HCT116 (cell line): ENCODE measurements around the gene SNED1. TPM values are rescaled to one million over a fixed set of nuclear protein-coding genes. Genes with fewer than 3 reads are reported as not detected.

Source experiments
- ATAC-seq: fragments of 200-7000 bp; cut with Tn5 transposase; 2 replicates; pipeline ENCODE4 v1.9.1; 2020; ENCODE audit warnings: mild to moderate bottlenecking, moderate library complexity
- BruUV-seq: library from RNA; stranded (reverse); fragments of 400-500 nt; replicated peaks from 2 replicates; lab custom pipeline; 2021; lab: Mats Ljungman, UMichigan
- CTCF ChIA-PET: fragments of 300-600 bp; sonication (Branson Sonifier 250); formaldehyde crosslinking; loops from one replicate; lab custom pipeline; 2021; ENCODE audit warnings: antibody characterized with exemption; lab: Charles Lee
- POLR2A ChIA-PET: fragments of 300-600, 350-600 bp; sonication (Branson Sonifier 250); formaldehyde crosslinking; loops from one replicate; lab custom pipeline; 2021; ENCODE audit warnings: antibody characterized with exemption; lab: Charles Lee
- RAD21 ChIA-PET, 2 experiments: fragments of 300-600 bp; sonication (Branson Sonifier 250); formaldehyde crosslinking; loops; one replicate each; lab custom pipeline; 2023; ENCODE audit warnings: low total read pairs in 2 of 2; ENCODE audit not compliant: uncharacterized antibody in 2 of 2, unreplicated experiment in 2 of 2, low non-redundant PET in 1 of 2; lab: Charles Lee
- DNase-seq: peaks from one replicate; pipeline ENCODE4 v3.0.0-alpha.2; 2010; ENCODE audit warnings: low read depth, low spot score
- H2AFZ ChIP-seq: fragments of 200-600 bp; shearing (Covaris generic), sonication (generic); 2 replicates; pipeline ENCODE4 v1.6.1; 2017; ENCODE audit warnings: low read depth, mixed run types, mixed read lengths, antibody characterized with exemption, low read length; ENCODE audit not compliant: poor library complexity, severe bottlenecking
- H3K27ac ChIP-seq: 2 replicates; pipeline ENCODE4 v1.5.1; 2012; ENCODE audit warnings: low read depth, low read length
- H3K27me3 ChIP-seq: fragments of 200-600 bp; sonication (generic); 2 replicates; pipeline ENCODE4 v1.6.1; 2016; ENCODE audit warnings: mixed run types, low read length, mixed read lengths; ENCODE audit not compliant: insufficient read depth
- H3K36me3 ChIP-seq, 2 experiments: fragments of 200-500 bp in 1 of 2; fragments of 200-600 bp in 1 of 2; sonication (Bioruptor generic) in 1 of 2; sonication (generic) in 1 of 2; 2 replicates each; pipeline versions ENCODE4 v1.5.1 to v1.6.1; 2014 to 2016; ENCODE audit warnings: low read length in 2 of 2, inconsistent platforms in 1 of 2, mixed read lengths in 1 of 2, mixed run types in 1 of 2; ENCODE audit not compliant: insufficient read depth in 2 of 2, control insufficient read depth in 1 of 2
- H3K4me1 ChIP-seq, 2 experiments: fragments of 200-600 bp in 1 of 2; sonication (generic) in 1 of 2; 2 replicates each; pipeline versions ENCODE4 v1.5.1 to v1.6.1; 2012 to 2017; ENCODE audit warnings: low read length in 2 of 2, inconsistent platforms in 1 of 2, mild to moderate bottlenecking in 1 of 2, mixed read lengths in 1 of 2, mixed run types in 1 of 2, moderate library complexity in 1 of 2; ENCODE audit not compliant: insufficient read depth in 2 of 2, control insufficient read depth in 1 of 2
- H3K4me2 ChIP-seq: fragments of 200-600 bp; sonication (generic); 2 replicates; pipeline ENCODE4 v1.6.1; 2017; ENCODE audit warnings: mixed run types, low read length, mixed read lengths
- H3K4me3 ChIP-seq, 2 experiments: fragments of 200-600 bp in 1 of 2; sonication (generic) in 1 of 2; replicated peaks in 1 of 2; 2 replicates each; pipeline ENCODE4 v1.5.1; 2011 to 2016; ENCODE audit warnings: low read length in 2 of 2, control low read depth in 1 of 2, low read depth in 1 of 2, mild to moderate bottlenecking in 1 of 2, mixed read lengths in 1 of 2, mixed run types in 1 of 2
- H3K79me2 ChIP-seq: fragments of 200-600 bp; sonication (generic); 2 replicates; pipeline ENCODE4 v1.6.1; 2017; ENCODE audit warnings: mild to moderate bottlenecking, mixed run types, low read length, moderate library complexity, mixed read lengths; ENCODE audit not compliant: insufficient read depth
- H3K9ac ChIP-seq: fragments of 200-600 bp; sonication (generic); 2 replicates; pipeline ENCODE4 v1.6.1; 2016; ENCODE audit warnings: low read length, mixed read lengths
- H3K9me2 ChIP-seq: fragments of 200-600 bp; sonication (generic), shearing (Covaris generic); 2 replicates; pipeline ENCODE4 v1.6.1; 2017; ENCODE audit warnings: mixed run types, mild to moderate bottlenecking, moderate library complexity; ENCODE audit not compliant: insufficient read depth
- H3K9me3 ChIP-seq, 2 experiments: fragments of 200-500 bp in 1 of 2; fragments of 200-600 bp in 1 of 2; sonication (Bioruptor generic) in 1 of 2; sonication (generic) in 1 of 2; 2 replicates each; pipeline ENCODE4 v1.6.1; 2014 to 2017; ENCODE audit warnings: low read length in 2 of 2, mixed read lengths in 2 of 2, inconsistent platforms in 1 of 2, low read depth in 1 of 2, mild to moderate bottlenecking in 1 of 2, mixed run types in 1 of 2, moderate library complexity in 1 of 2; ENCODE audit not compliant: control insufficient read depth in 1 of 2, insufficient read depth in 1 of 2
- H4K20me1 ChIP-seq: fragments of 200-600 bp; sonication (generic), shearing (Covaris generic); 2 replicates; pipeline ENCODE4 v1.6.1; 2017; ENCODE audit warnings: mixed run types, mild to moderate bottlenecking, moderate library complexity; ENCODE audit not compliant: insufficient read depth
- CBX3 ChIP-seq: IDR thresholded peaks from 2 replicates; pipeline ENCODE4 v1.6.1; 2012; ENCODE audit warnings: low read depth
- CEBPB ChIP-seq: IDR thresholded peaks from 2 replicates; pipeline ENCODE4 v1.6.1; 2012; ENCODE audit warnings: low read depth
- EGR1 ChIP-seq: IDR thresholded peaks from 2 replicates; pipeline ENCODE4 v1.6.1; 2012; ENCODE audit warnings: low read depth
- ELF1 ChIP-seq: IDR thresholded peaks from 2 replicates; pipeline ENCODE4 v1.6.1; 2012; ENCODE audit warnings: low read depth, borderline replicate concordance
- EZH2 ChIP-seq: fragments of 200-600 bp; sonication (generic); IDR thresholded peaks from 2 replicates; pipeline ENCODE4 v1.6.1; 2017; ENCODE audit warnings: antibody characterized with exemption, mixed run types
- EZH2phosphoT487 ChIP-seq: fragments of 200-600 bp; IDR thresholded peaks from 2 replicates; pipeline ENCODE4 v1.6.1; 2018; ENCODE audit warnings: antibody characterized with exemption, borderline replicate concordance
- FOSL1 ChIP-seq: IDR thresholded peaks from 2 replicates; pipeline ENCODE4 v1.6.1; 2012; ENCODE audit warnings: low read depth
- POLR2AphosphoS5 ChIP-seq: IDR thresholded peaks from 2 replicates; pipeline ENCODE4 v1.6.1; 2011; ENCODE audit warnings: mild to moderate bottlenecking, low read depth, low read length, moderate library complexity
- SIN3A ChIP-seq: IDR thresholded peaks from 2 replicates; pipeline ENCODE4 v1.6.1; 2012; ENCODE audit warnings: low read depth
- SP1 ChIP-seq: IDR thresholded peaks from 2 replicates; pipeline ENCODE4 v1.6.1; 2012; ENCODE audit warnings: low read depth
- SRF ChIP-seq: IDR thresholded peaks from 2 replicates; pipeline ENCODE4 v1.6.1; 2012; ENCODE audit warnings: low read depth
- YY1 ChIP-seq: IDR thresholded peaks from 2 replicates; pipeline ENCODE4 v1.6.1; 2011; ENCODE audit warnings: low read length, low read depth, moderate library complexity, mild to moderate bottlenecking; ENCODE audit not compliant: insufficient replicate concordance; ENCODE audit errors: extremely low read depth
- ZFX ChIP-seq: fragments of 450-650 bp; IDR thresholded peaks from 2 replicates; pipeline ENCODE4 v1.6.1; 2017
- ZNF274 ChIP-seq: fragments of 200-500 bp; sonication (Bioruptor generic); IDR thresholded peaks from 2 replicates; pipeline ENCODE4 v1.6.1; 2014; ENCODE audit warnings: mild to moderate bottlenecking, low read depth, low read length, inconsistent platforms
- intact Hi-C: fragments of 100-400 bp; cut with micrococcal nuclease; formaldehyde crosslinking; loops from 2 replicates; pipeline ENCODE4 v1.10.0; 2022
- total RNA-seq: library from RNA; stranded (reverse); gene quantifications from one replicate; pipeline ENCODE4 v1.2.1, GENCODE V29; 2021; ENCODE audit not compliant: unreplicated experiment
- TF ChIP-seq, protein P1 (sequence below), 3 experiments: fragments of 200-600 bp in 1 of 3; sonication (generic) in 1 of 3; IDR thresholded peaks in 2 of 3; conservative IDR thresholded peaks in 1 of 3; 2 replicates each; pipeline ENCODE4 v1.5.1; 2012 to 2017; ENCODE audit warnings: low read depth in 2 of 3, low read length in 2 of 3, antibody characterized with exemption in 1 of 3, borderline replicate concordance in 1 of 3, control low read depth in 1 of 3, mild to moderate bottlenecking in 1 of 3, mixed read lengths in 1 of 3, mixed run types in 1 of 3, moderate library complexity in 1 of 3; ENCODE audit not compliant: insufficient read depth in 1 of 3
- TF ChIP-seq, protein P2 (sequence below): IDR thresholded peaks from 2 replicates; pipeline ENCODE4 v1.6.1; 2012
- TF ChIP-seq, protein P3 (sequence below): IDR thresholded peaks from 2 replicates; pipeline ENCODE4 v1.6.1; 2012

SNED1 gene
- total RNA-seq, 1 experiment from 2014 or later: 9.6 TPM

DNA sequence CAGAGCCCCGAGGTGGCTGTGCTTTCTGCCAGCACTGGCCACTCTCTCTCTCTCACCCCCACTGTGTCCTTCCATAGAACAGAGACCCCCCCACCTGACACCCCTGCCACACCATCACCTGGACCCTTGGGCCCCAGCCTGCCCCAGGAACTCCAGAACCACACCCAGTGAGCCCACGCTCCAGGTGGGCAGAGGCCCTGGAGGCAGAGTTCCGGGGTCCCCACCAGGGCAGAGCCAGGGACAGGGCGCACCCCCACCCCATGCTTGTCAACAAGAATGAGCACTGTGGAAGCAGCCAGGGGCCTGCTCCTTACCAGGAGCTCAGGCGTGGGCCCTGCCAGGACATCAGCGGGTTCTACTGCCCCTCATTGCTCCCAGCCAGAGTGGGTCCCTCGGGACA, 136.3 kb downstream of the SNED1 start:
- H3K9me3 ChIP-seq: no peaks in the 10 kb centered on the region
- no peaks in the 10 kb centered on the region for H3K79me2 ChIP-seq
- no peak overlapping the region for H3K4me2 ChIP-seq
- no peaks in the 10 kb centered on the region for H3K4me1 ChIP-seq
- POLR2A ChIA-PET: no interaction called here
- H3K27ac ChIP-seq: no peak overlapping the region
- no peak overlapping the region for H3K9ac ChIP-seq
- no TSS peak for BruUV-seq
- RAD21 ChIA-PET: no interaction called here
- TF ChIP-seq POLR2AphosphoS5 (no peak), CEBPB (no peak), EZH2phosphoT487 (no peak), SRF (no peak), ZFX (no peak), EZH2 (no peak), ZNF274 (no peak), SP1 (no peak)
- CTCF ChIA-PET: no interaction called here
- no peak overlapping the region for H3K4me3 ChIP-seq
- DNase-seq: no peak
- H3K9me2 ChIP-seq: no peaks in the 10 kb centered on the region
- intact Hi-C loops: no loop called here
- no peaks in the 10 kb centered on the region for H3K27me3 ChIP-seq
- no peak for ATAC-seq
- H3K36me3 ChIP-seq: peaks cover 2 to 3% of the 10 kb centered on the region in 2 experiments; a peak in 3 of 4 replicates
- no peaks in the 10 kb centered on the region for H4K20me1 ChIP-seq
- no peak overlapping the region for H2AFZ ChIP-seq

DNA sequence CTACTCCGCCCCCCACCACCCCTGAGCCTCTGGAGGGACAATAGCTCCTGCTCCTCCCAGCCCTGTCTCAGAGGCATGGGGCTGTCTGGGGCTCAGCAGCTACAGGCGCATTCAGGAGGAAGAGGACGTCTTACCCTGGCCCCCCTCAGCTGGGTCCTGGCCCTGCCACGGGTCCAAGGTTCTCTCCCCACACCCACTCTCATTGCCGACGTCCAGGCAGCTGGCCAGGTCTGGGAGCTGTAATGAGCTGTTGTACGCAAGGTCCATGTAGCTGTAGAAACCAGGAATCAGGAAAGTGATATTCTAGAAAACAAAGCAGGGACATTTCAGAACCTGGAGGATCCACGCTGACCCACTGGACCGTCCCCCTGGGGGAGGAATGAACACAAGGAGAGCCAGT, 137.3 kb downstream of the SNED1 start:
- H3K9ac ChIP-seq: no peak overlapping the region
- RAD21 ChIA-PET: no interaction called here
- no TSS peak for BruUV-seq
- H3K36me3 ChIP-seq: peaks cover 3 to 6% of the 10 kb centered on the region in 2 experiments; a peak in 3 of 4 replicates
- DNase-seq (no peak), ATAC-seq (no peak)
- no peak overlapping the region for H2AFZ ChIP-seq
- H3K79me2 ChIP-seq: no peaks in the 10 kb centered on the region
- H3K27me3 ChIP-seq: no peaks in the 10 kb centered on the region
- no peaks in the 10 kb centered on the region for H3K9me2 ChIP-seq
- intact Hi-C loops: no loop called here
- CTCF ChIA-PET: no interaction called here
- H3K4me3 ChIP-seq: no peak overlapping the region
- no peaks in the 10 kb centered on the region for H3K9me3 ChIP-seq
- no peaks in the 10 kb centered on the region for H3K4me1 ChIP-seq
- H3K27ac ChIP-seq: no peak overlapping the region
- no peaks in the 10 kb centered on the region for H4K20me1 ChIP-seq
- POLR2A ChIA-PET: no interaction called here
- H3K4me2 ChIP-seq: no peak overlapping the region
- no peak for TF ChIP-seq SRF
- no peak for TF ChIP-seq EGR1
- TF ChIP-seq SIN3A: no peak
- TF ChIP-seq FOSL1: no peak
- TF ChIP-seq EZH2: no peak
- no peak for TF ChIP-seq POLR2AphosphoS5
- TF ChIP-seq, protein P1, sequence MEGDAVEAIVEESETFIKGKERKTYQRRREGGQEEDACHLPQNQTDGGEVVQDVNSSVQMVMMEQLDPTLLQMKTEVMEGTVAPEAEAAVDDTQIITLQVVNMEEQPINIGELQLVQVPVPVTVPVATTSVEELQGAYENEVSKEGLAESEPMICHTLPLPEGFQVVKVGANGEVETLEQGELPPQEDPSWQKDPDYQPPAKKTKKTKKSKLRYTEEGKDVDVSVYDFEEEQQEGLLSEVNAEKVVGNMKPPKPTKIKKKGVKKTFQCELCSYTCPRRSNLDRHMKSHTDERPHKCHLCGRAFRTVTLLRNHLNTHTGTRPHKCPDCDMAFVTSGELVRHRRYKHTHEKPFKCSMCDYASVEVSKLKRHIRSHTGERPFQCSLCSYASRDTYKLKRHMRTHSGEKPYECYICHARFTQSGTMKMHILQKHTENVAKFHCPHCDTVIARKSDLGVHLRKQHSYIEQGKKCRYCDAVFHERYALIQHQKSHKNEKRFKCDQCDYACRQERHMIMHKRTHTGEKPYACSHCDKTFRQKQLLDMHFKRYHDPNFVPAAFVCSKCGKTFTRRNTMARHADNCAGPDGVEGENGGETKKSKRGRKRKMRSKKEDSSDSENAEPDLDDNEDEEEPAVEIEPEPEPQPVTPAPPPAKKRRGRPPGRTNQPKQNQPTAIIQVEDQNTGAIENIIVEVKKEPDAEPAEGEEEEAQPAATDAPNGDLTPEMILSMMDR (IDR thresholded peaks at IDR 0.05 in 2 of 3, conservative IDR thresholded peaks at IDR 0.05 in 1 of 3; ENCODE audit: borderline replicate concordance in 1 of 3, insufficient read depth in 1 of 3, low read depth in 2 of 3, low read length in 2 of 3): no peak
- no peak for TF ChIP-seq EZH2phosphoT487
- no peak for TF ChIP-seq CBX3
- TF ChIP-seq, protein P2, sequence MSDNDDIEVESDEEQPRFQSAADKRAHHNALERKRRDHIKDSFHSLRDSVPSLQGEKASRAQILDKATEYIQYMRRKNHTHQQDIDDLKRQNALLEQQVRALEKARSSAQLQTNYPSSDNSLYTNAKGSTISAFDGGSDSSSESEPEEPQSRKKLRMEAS: no peak
- TF ChIP-seq SP1: no peak
- no peak for TF ChIP-seq ELF1
- no peak for TF ChIP-seq YY1
- no peak for TF ChIP-seq CEBPB
- TF ChIP-seq, protein P3, sequence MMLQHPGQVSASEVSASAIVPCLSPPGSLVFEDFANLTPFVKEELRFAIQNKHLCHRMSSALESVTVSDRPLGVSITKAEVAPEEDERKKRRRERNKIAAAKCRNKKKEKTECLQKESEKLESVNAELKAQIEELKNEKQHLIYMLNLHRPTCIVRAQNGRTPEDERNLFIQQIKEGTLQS: no peak
